WTC11 (cell line): ENCODE data around the gene CLEC16A.

Experiments used
- CTCF ChIP-seq: fragments of 200-600 bp; IDR thresholded peaks from 2 replicates; pipeline ENCODE4 v1.8.0; 2022; ENCODE audit warnings: antibody characterized with exemption
- SP1 ChIP-seq: sonication (generic); formaldehyde crosslinking; conservative IDR thresholded peaks from 2 replicates; pipeline ENCODE4 v1.8.1; 2022; ENCODE audit warnings: missing genetic modification reagents

- TF ChIP-seq SP1 (CRISPR knock-in tag) = no peak
- TF ChIP-seq CTCF = no peak
Measured at GRCh38 chr16:11035096-11035495, 90.7 kb downstream of the CLEC16A start.
